Measurements from ENCODE around the gene OR5W2. TPM values are rescaled to one million over a fixed set of nuclear protein-coding genes. Genes with fewer than 3 reads are reported as not detected.
"Not testable (repeated sequence)": the region's sequence is repeated elsewhere in the genome, so short reads cannot be mapped to it uniquely, and the experiment has no call there.

The OR5W2 gene
- total RNA-seq, 1 donor from 2014 or later: not detected

- no peaks in the 10 kb centered on the region for H4K20me1 ChIP-seq (ENCODE audit: low read depth)
- DNase-seq (ENCODE audit: low spot score): no peak
- H3K79me2 ChIP-seq (ENCODE audit: low read depth): no peaks in the 10 kb centered on the region
- no peak overlapping the region for H3K4me2 ChIP-seq
- peaks cover 2% of the 10 kb centered on the region for H3K9me3 Mint-ChIP-seq
- H3K4me1 Mint-ChIP-seq: no peaks in the 10 kb centered on the region
- no peak overlapping the region for H2AFZ ChIP-seq (replicated peaks)
- H3K4me1 ChIP-seq: no peaks in the 10 kb centered on the region
- peaks cover 15% of the 10 kb centered on the region for H3K9me3 ChIP-seq (ENCODE audit: low read depth)
- H3K4me3 Mint-ChIP-seq: no peak overlapping the region
- no peak overlapping the region for H3K9ac ChIP-seq
- no peaks in the 10 kb centered on the region for H3K27me3 Mint-ChIP-seq (ENCODE audit: insufficient read depth, low read depth)
- no peaks in the 10 kb centered on the region for H3K36me3 Mint-ChIP-seq
- no peak overlapping the region for H3K4me3 ChIP-seq
- H3K27ac ChIP-seq: no peak overlapping the region
- no peaks in the 10 kb centered on the region for H3K36me3 ChIP-seq
- H3F3A ChIP-seq (ENCODE audit: low read depth): no peaks in the 10 kb centered on the region
- no peaks in the 10 kb centered on the region for H3K27me3 ChIP-seq
- no peak overlapping the region for H3K27ac Mint-ChIP-seq
- TF ChIP-seq EZH2phosphoT487 (IDR thresholded peaks at IDR 0.05) (no peak), CTCF (IDR thresholded peaks at IDR 0.05) (no peak), EZH2 (IDR thresholded peaks at IDR 0.05) (no peak)
These were observed 12.1 kb downstream of the OR5W2 start for GRCh38 chr11:55902308-55902707.

GRCh38 chr11:55895216-55895615, 19.2 kb downstream of the OR5W2 start:
- Mint-ChIP-seq H3K9me3 (peaks cover 18% of the 10 kb centered on the region), H3K4me3 (no peak overlapping the region), H3K27ac (no peak overlapping the region), H3K4me1 (no peaks in the 10 kb centered on the region), H3K27me3 (ENCODE audit: insufficient read depth, low read depth) (no peaks in the 10 kb centered on the region), H3K36me3 (no peaks in the 10 kb centered on the region)
- H3K4me3 ChIP-seq: no peak overlapping the region
- TF ChIP-seq EZH2 (IDR thresholded peaks at IDR 0.05) (no peak), CTCF (IDR thresholded peaks at IDR 0.05) (no peak), EZH2phosphoT487 (IDR thresholded peaks at IDR 0.05) (no peak)
- H4K20me1 ChIP-seq (ENCODE audit: low read depth): no peaks in the 10 kb centered on the region
- no peaks in the 10 kb centered on the region for H3K79me2 ChIP-seq (ENCODE audit: low read depth)
- H3K27me3 ChIP-seq: no peaks in the 10 kb centered on the region
- H2AFZ ChIP-seq (replicated peaks): no peak overlapping the region
- H3K4me2 ChIP-seq: no peak overlapping the region
- H3K4me1 ChIP-seq: no peaks in the 10 kb centered on the region
- no peaks in the 10 kb centered on the region for H3F3A ChIP-seq (ENCODE audit: low read depth)
- no peak overlapping the region for H3K9ac ChIP-seq
- no peak for DNase-seq (ENCODE audit: low spot score)
- H3K27ac ChIP-seq: no peak overlapping the region
- H3K9me3 ChIP-seq (ENCODE audit: low read depth): peaks cover 18% of the 10 kb centered on the region
- H3K36me3 ChIP-seq: no peaks in the 10 kb centered on the region

GRCh38 chr11:55885481-55885880, 28.9 kb downstream of the OR5W2 start:
- not testable (repeated sequence) for DNase-seq (ENCODE audit: low spot score); H3K36me3 Mint-ChIP-seq; H3K27ac Mint-ChIP-seq; H4K20me1 ChIP-seq (ENCODE audit: low read depth); H3K79me2 ChIP-seq (ENCODE audit: low read depth); H3K36me3 ChIP-seq; H3K4me3 ChIP-seq; H3K9me3 Mint-ChIP-seq; H3K4me1 Mint-ChIP-seq; H3K9ac ChIP-seq; H3K27me3 ChIP-seq; H3K9me3 ChIP-seq (ENCODE audit: low read depth); H2AFZ ChIP-seq (replicated peaks); H3K4me2 ChIP-seq; H3K27ac ChIP-seq; H3K4me3 Mint-ChIP-seq; H3K4me1 ChIP-seq; H3F3A ChIP-seq (ENCODE audit: low read depth); H3K27me3 Mint-ChIP-seq (ENCODE audit: insufficient read depth, low read depth)

- not testable (repeated sequence) for H3K36me3 ChIP-seq; H3K4me3 Mint-ChIP-seq; H3K9ac ChIP-seq; H3K4me1 ChIP-seq; H3K27me3 Mint-ChIP-seq (ENCODE audit: insufficient read depth, low read depth); H3K27me3 ChIP-seq; H3K4me3 ChIP-seq; DNase-seq (ENCODE audit: low spot score); H4K20me1 ChIP-seq (ENCODE audit: low read depth); H3K27ac ChIP-seq; H3K4me2 ChIP-seq; H3F3A ChIP-seq (ENCODE audit: low read depth); H3K27ac Mint-ChIP-seq; H3K36me3 Mint-ChIP-seq; H3K9me3 Mint-ChIP-seq; H3K9me3 ChIP-seq (ENCODE audit: low read depth); H3K4me1 Mint-ChIP-seq; H2AFZ ChIP-seq (replicated peaks); H3K79me2 ChIP-seq (ENCODE audit: low read depth)
These were observed 29.4 kb downstream of the OR5W2 start for GRCh38 chr11:55884995-55885394.

- not testable (repeated sequence) for H3K36me3 ChIP-seq; DNase-seq (ENCODE audit: low spot score); H3K36me3 Mint-ChIP-seq; H3K4me1 Mint-ChIP-seq; H3K9ac ChIP-seq; H3F3A ChIP-seq (ENCODE audit: low read depth); H3K27ac ChIP-seq; H3K27me3 ChIP-seq; H3K27me3 Mint-ChIP-seq (ENCODE audit: insufficient read depth, low read depth); H3K4me2 ChIP-seq; H3K9me3 Mint-ChIP-seq; H4K20me1 ChIP-seq (ENCODE audit: low read depth); H3K9me3 ChIP-seq (ENCODE audit: low read depth); H3K4me3 Mint-ChIP-seq; H3K4me1 ChIP-seq; H2AFZ ChIP-seq (replicated peaks); H3K27ac Mint-ChIP-seq; H3K4me3 ChIP-seq; H3K79me2 ChIP-seq (ENCODE audit: low read depth)
These were observed 31.4 kb downstream of the OR5W2 start, which contains the start of gene TRIM51 for GRCh38 chr11:55882997-55883396. Gene TRIM51, plus strand, starts transcription at chr11:55883297. Its CDS starts 2,132 bp downstream, at chr11:55885429.

- not testable (repeated sequence) for H3K9ac ChIP-seq; H3K9me3 ChIP-seq (ENCODE audit: low read depth); H3K36me3 Mint-ChIP-seq; H3F3A ChIP-seq (ENCODE audit: low read depth); H3K4me3 ChIP-seq; H3K4me3 Mint-ChIP-seq; H3K79me2 ChIP-seq (ENCODE audit: low read depth); H3K4me2 ChIP-seq; H2AFZ ChIP-seq (replicated peaks); H3K27me3 Mint-ChIP-seq (ENCODE audit: insufficient read depth, low read depth); H3K27ac Mint-ChIP-seq; H3K27ac ChIP-seq; H4K20me1 ChIP-seq (ENCODE audit: low read depth); H3K4me1 Mint-ChIP-seq; H3K36me3 ChIP-seq; H3K4me1 ChIP-seq; H3K27me3 ChIP-seq; DNase-seq (ENCODE audit: low spot score)
- H3K9me3 Mint-ChIP-seq: peaks cover 26% of the 10 kb centered on the region
These were observed 41.2 kb downstream of the OR5W2 start for GRCh38 chr11:55873146-55873545.

- not testable (repeated sequence) for H3K4me3 Mint-ChIP-seq; H3K27ac ChIP-seq; H3F3A ChIP-seq (ENCODE audit: low read depth); H3K27me3 ChIP-seq; H3K36me3 Mint-ChIP-seq; H2AFZ ChIP-seq (replicated peaks); H3K4me3 ChIP-seq; H3K4me1 Mint-ChIP-seq; H3K27ac Mint-ChIP-seq; H3K79me2 ChIP-seq (ENCODE audit: low read depth); H3K36me3 ChIP-seq; H3K9ac ChIP-seq; DNase-seq (ENCODE audit: low spot score); H3K27me3 Mint-ChIP-seq (ENCODE audit: insufficient read depth, low read depth); H3K9me3 ChIP-seq (ENCODE audit: low read depth); H4K20me1 ChIP-seq (ENCODE audit: low read depth); H3K4me1 ChIP-seq; H3K4me2 ChIP-seq
- peaks cover 26% of the 10 kb centered on the region for H3K9me3 Mint-ChIP-seq
These were observed 41.7 kb downstream of the OR5W2 start for GRCh38 chr11:55872731-55873130.

Data from neural progenitor cell (in vitro differentiated cells).